Measurements from ENCODE around the gene ARL6IP5.

DNA sequence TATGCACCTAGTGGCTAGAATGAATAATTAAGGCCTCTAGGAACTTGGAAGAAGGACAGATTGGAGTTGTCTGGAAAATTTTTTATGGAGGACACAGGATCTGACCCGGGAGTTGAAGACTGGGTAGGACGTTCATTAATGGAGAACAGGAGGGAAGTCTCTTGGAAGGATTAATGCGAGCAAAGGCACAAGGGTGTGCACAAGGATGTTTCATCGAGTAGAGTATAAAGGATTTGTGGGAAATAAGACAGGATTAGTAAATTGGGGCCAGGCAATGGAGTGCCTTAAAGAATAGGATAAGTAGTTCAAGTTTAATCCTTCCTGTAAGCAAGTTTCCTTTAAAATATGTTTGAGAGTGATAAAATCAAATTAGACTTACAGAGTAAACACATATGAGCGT is 23.1 kb downstream of the ARL6IP5 start:
- TF ChIP-seq POLR2A (IDR thresholded peaks at IDR 0.05): no peak
- TF ChIP-seq, protein P1, sequence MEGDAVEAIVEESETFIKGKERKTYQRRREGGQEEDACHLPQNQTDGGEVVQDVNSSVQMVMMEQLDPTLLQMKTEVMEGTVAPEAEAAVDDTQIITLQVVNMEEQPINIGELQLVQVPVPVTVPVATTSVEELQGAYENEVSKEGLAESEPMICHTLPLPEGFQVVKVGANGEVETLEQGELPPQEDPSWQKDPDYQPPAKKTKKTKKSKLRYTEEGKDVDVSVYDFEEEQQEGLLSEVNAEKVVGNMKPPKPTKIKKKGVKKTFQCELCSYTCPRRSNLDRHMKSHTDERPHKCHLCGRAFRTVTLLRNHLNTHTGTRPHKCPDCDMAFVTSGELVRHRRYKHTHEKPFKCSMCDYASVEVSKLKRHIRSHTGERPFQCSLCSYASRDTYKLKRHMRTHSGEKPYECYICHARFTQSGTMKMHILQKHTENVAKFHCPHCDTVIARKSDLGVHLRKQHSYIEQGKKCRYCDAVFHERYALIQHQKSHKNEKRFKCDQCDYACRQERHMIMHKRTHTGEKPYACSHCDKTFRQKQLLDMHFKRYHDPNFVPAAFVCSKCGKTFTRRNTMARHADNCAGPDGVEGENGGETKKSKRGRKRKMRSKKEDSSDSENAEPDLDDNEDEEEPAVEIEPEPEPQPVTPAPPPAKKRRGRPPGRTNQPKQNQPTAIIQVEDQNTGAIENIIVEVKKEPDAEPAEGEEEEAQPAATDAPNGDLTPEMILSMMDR (IDR thresholded peaks at IDR 0.05): no peak
